Keratinocyte (primary cell): ENCODE data around the gene EYS. TPM values are rescaled to one million over a fixed set of nuclear protein-coding genes. Genes with fewer than 3 reads are reported as not detected.

Source experiments
- DNase-seq: peaks from one replicate; pipeline ENCODE4 v3.0.0-alpha.2; 2011; ENCODE audit warnings: low read depth, missing footprints, low spot score
- FAIRE-seq: peaks from 2 replicates; lab custom pipeline; 2011; peaks lifted over from hg19 to GRCh38; lab: Jason Lieb, UNC
- H2AFZ ChIP-seq: 2 replicates; pipeline ENCODE4 v1.6.0; 2012; ENCODE audit warnings: low read length, control low read depth, inconsistent platforms; ENCODE audit not compliant: control insufficient read depth
- H3K27ac ChIP-seq: 2 replicates; pipeline ENCODE4 v1.5.1; 2011; ENCODE audit warnings: low read length; ENCODE audit not compliant: control insufficient read depth, insufficient read depth
- H3K27me3 ChIP-seq: 3 replicates; pipeline ENCODE4 v1.6.0; 2011; ENCODE audit warnings: low read length; ENCODE audit not compliant: control insufficient read depth, insufficient read depth; ENCODE audit errors: extremely low read depth
- H3K36me3 ChIP-seq, 2 experiments: 2 replicates in 1 of 2; 3 replicates in 1 of 2; pipeline ENCODE4 v1.5.1; 2011; ENCODE audit warnings: low read length in 2 of 2, mild to moderate bottlenecking in 1 of 2; ENCODE audit not compliant: control insufficient read depth in 2 of 2, insufficient read depth in 2 of 2; ENCODE audit errors: extremely low read depth in 1 of 2
- H3K4me1 ChIP-seq: 3 replicates; pipeline ENCODE4 v1.5.1; 2011; ENCODE audit warnings: low read length; ENCODE audit not compliant: control insufficient read depth, insufficient read depth; ENCODE audit errors: extremely low read depth
- H3K4me2 ChIP-seq: 3 replicates; pipeline ENCODE4 v1.6.0; 2011; ENCODE audit warnings: low read depth, low read length; ENCODE audit not compliant: control insufficient read depth, insufficient read depth; ENCODE audit errors: extremely low read depth
- H3K4me3 ChIP-seq, 3 experiments: fragments of 200-600 bp in 1 of 3; sonication (generic) in 1 of 3; 2 replicates in 2 of 3; 3 replicates in 1 of 3; pipeline ENCODE4 v1.5.1; 2011 to 2016; ENCODE audit warnings: low read length in 3 of 3, mild to moderate bottlenecking in 3 of 3, control low read depth in 2 of 3, inconsistent platforms in 1 of 3, low read depth in 1 of 3, mixed read lengths in 1 of 3, mixed run types in 1 of 3, moderate library complexity in 1 of 3; ENCODE audit not compliant: control insufficient read depth in 2 of 3, insufficient read depth in 2 of 3; ENCODE audit errors: extremely low read depth in 1 of 3
- H3K79me2 ChIP-seq: 2 replicates; pipeline ENCODE4 v1.6.0; 2012; ENCODE audit warnings: low read length; ENCODE audit not compliant: control insufficient read depth, insufficient read depth
- H3K9ac ChIP-seq: 3 replicates; pipeline ENCODE4 v1.6.0; 2011; ENCODE audit warnings: low read length; ENCODE audit not compliant: control insufficient read depth, insufficient read depth; ENCODE audit errors: extremely low read depth
- H3K9me1 ChIP-seq: 3 replicates; pipeline ENCODE4 v1.6.0; 2011; ENCODE audit warnings: low read length; ENCODE audit not compliant: control insufficient read depth, insufficient read depth; ENCODE audit errors: extremely low read depth
- H3K9me3 ChIP-seq: 2 replicates; pipeline ENCODE4 v1.5.1; 2012; ENCODE audit warnings: low read depth, low read length; ENCODE audit not compliant: control insufficient read depth
- H4K20me1 ChIP-seq: 3 replicates; pipeline ENCODE4 v1.6.0; 2011; ENCODE audit warnings: low read length; ENCODE audit not compliant: control insufficient read depth, insufficient read depth; ENCODE audit errors: extremely low read depth
- CTCF ChIP-seq, 3 experiments: IDR thresholded peaks in 1 of 3; conservative IDR thresholded peaks in 1 of 3; optimal IDR thresholded peaks in 1 of 3; 2 replicates in 2 of 3; 3 replicates in 1 of 3; pipeline versions ENCODE3 to v1.5.1; 2011; ENCODE audit warnings: low read length in 3 of 3, mild to moderate bottlenecking in 3 of 3, moderate library complexity in 2 of 3, control low read depth in 1 of 3, inconsistent platforms in 1 of 3; ENCODE audit not compliant: insufficient read depth in 2 of 3; ENCODE audit errors: extremely low read depth in 1 of 3
- EZH2 ChIP-seq: IDR thresholded peaks from one replicate; pipeline ENCODE4 v1.6.1; 2012; ENCODE audit warnings: inconsistent platforms, mild to moderate bottlenecking, low read length, moderate library complexity
- dilution Hi-C: fragments of 300-500 bp; cut with MboI; formaldehyde crosslinking; loops from one replicate; pipeline ENCODE4 v1.7.0; 2020; ENCODE audit warnings: low sequenced_read_pairs; ENCODE audit not compliant: extremely low pct_ligation_motif_present
- polyA plus RNA-seq, 5 experiments: library from polyadenylated mRNA; depleted of rRNA in 3 of 5; stranded (reverse) in 3 of 5; stranded (forward) in 1 of 5; unstranded in 1 of 5; fragments of >200 nt; gene quantifications; 1 replicate in 1 of 5; 2 replicates in 3 of 5; 3 replicates in 1 of 5; pipeline versions ENCODE4 v1.2.1 to v1.2.3, GENCODE V29; 2011 to 2012; ENCODE audit warnings: missing spikeins in 2 of 5, low read depth in 1 of 5, low replicate concordance in 1 of 5

The EYS gene
- polyA plus RNA-seq, 1 donor (not counting 4 experiments of a cell fraction or from before 2014, with no cell fraction given) = 0.34 TPM

GRCh38 chr6:65646544-65646943 is 60.5 kb downstream of the EYS start:
- FAIRE-seq (no peak), DNase-seq (no peak)
- no peaks in the 10 kb centered on the region for H3K9me1 ChIP-seq
- no peak overlapping the region for H3K4me2 ChIP-seq
- dilution Hi-C loops = no loop called here
- no peak overlapping the region for H3K9ac ChIP-seq
- H3K9me3 ChIP-seq = no peaks in the 10 kb centered on the region
- TF ChIP-seq CTCF (optimal IDR thresholded peaks at IDR 0.05 in 1 of 3, IDR thresholded peaks at IDR 0.05 in 1 of 3, conservative IDR thresholded peaks at IDR 0.05 in 1 of 3; ENCODE audit: extremely low read depth in 1 of 3, insufficient read depth in 2 of 3, low read length in 3 of 3) (no peak), EZH2 (no peak)
- H3K36me3 ChIP-seq = no peaks in the 10 kb centered on the region
- no peaks in the 10 kb centered on the region for H4K20me1 ChIP-seq
- H2AFZ ChIP-seq = no peak overlapping the region
- no peaks in the 10 kb centered on the region for H3K4me1 ChIP-seq
- no peaks in the 10 kb centered on the region for H3K27me3 ChIP-seq
- H3K79me2 ChIP-seq = no peaks in the 10 kb centered on the region
- no peak overlapping the region for H3K27ac ChIP-seq
- no peak overlapping the region for H3K4me3 ChIP-seq

- TF ChIP-seq EZH2 (no peak), CTCF (optimal IDR thresholded peaks at IDR 0.05 in 1 of 3, IDR thresholded peaks at IDR 0.05 in 1 of 3, conservative IDR thresholded peaks at IDR 0.05 in 1 of 3; ENCODE audit: extremely low read depth in 1 of 3, insufficient read depth in 2 of 3, low read length in 3 of 3) (no peak)
- no peak for FAIRE-seq
- dilution Hi-C loops = no loop called here
These were observed 64.2 kb downstream of the EYS start for GRCh38 chr6:65642776-65643175.

More at GRCh38 chr6:65642776-65643175, 64.2 kb downstream of the EYS start:
- Histone ChIP-seq H2AFZ (no peak overlapping the region), H3K4me2 (no peak overlapping the region), H3K27me3 (no peaks in the 10 kb centered on the region), H3K4me3 (no peak overlapping the region), H3K4me1 (no peaks in the 10 kb centered on the region), H3K79me2 (no peaks in the 10 kb centered on the region), H3K36me3 (no peaks in the 10 kb centered on the region), H3K9me1 (no peaks in the 10 kb centered on the region), H3K27ac (no peak overlapping the region), H4K20me1 (no peaks in the 10 kb centered on the region), H3K9ac (no peak overlapping the region), H3K9me3 (peaks cover under 1% of the 10 kb centered on the region)
- no peak for DNase-seq
